Mucosa of rectum (tissue), 2 donors: ENCODE results near the gene KPNA6.
A peak's percentile ranks its signal among the peaks of the same experiment; 100 is the strongest.

Source experiments
- H3K27ac ChIP-seq, 2 donors: one replicate each; pipeline ENCODE4 v1.7.0; 2013; ENCODE audit warnings: inconsistent platforms in 2 of 2, low read depth in 2 of 2, low read length in 2 of 2
- H3K27me3 ChIP-seq, 2 donors: one replicate each; pipeline ENCODE4 v1.7.0; 2013; ENCODE audit warnings: low read length in 2 of 2; ENCODE audit not compliant: control insufficient read depth in 2 of 2, insufficient read depth in 2 of 2
- H3K36me3 ChIP-seq, 2 donors: one replicate each; pipeline ENCODE4 v1.7.0; 2013; ENCODE audit warnings: low read length in 2 of 2; ENCODE audit not compliant: control insufficient read depth in 2 of 2, insufficient read depth in 2 of 2
- H3K4me1 ChIP-seq, 2 donors: one replicate each; pipeline ENCODE4 v1.7.0; 2013; ENCODE audit warnings: low read length in 2 of 2, mild to moderate bottlenecking in 1 of 2; ENCODE audit not compliant: control insufficient read depth in 2 of 2, insufficient read depth in 2 of 2
- H3K4me3 ChIP-seq, 2 donors: one replicate each; pipeline ENCODE4 v1.7.0; 2013; ENCODE audit warnings: low read length in 2 of 2
- H3K9ac ChIP-seq, 2 donors: one replicate each; pipeline ENCODE4 v1.7.0; 2013; ENCODE audit warnings: low read length in 2 of 2, low read depth in 1 of 2, mild to moderate bottlenecking in 1 of 2
- H3K9me3 ChIP-seq, 2 donors: one replicate each; pipeline ENCODE4 v1.7.0; 2013; ENCODE audit warnings: low read length in 2 of 2; ENCODE audit not compliant: control insufficient read depth in 2 of 2
- donor health status: healthy.
- donor health status: Normal muscosa, but diverticular disease.

The KPNA6 gene

DNA sequence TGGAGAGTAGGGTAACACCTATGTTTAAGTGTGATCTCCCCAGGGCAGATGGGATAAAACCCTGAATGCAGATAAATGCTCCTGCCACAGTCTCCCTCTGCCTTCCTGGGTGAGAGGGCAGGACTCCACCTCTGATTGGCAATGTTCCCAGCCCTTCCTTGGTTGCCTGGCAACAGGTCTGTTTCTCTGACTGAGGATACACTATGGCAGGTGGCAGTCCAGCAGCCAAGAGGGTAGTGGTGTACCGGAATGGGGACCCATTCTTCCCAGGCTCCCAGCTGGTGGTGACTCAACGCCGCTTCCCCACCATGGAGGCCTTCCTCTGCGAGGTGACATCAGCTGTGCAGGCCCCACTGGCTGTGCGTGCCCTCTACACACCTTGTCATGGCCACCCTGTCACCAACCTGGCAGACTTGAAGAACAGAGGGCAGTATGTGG, 101.1 kb downstream of the KPNA6 start, which contains the start of gene DCDC2B:
Gene DCDC2B, plus strand, starts transcription at position 199 of the 438 bp plus-strand sequence. Its CDS starts 5 bp downstream, at position 204.
- Histone ChIP-seq H3K27ac (peak within 1 kb of the TSS; percentile 62 to 85), H3K9me3 (no peaks in the 10 kb centered on the region), H3K27me3 (no peaks in the 10 kb centered on the region), H3K36me3 (peaks cover 0 to 3% of the 10 kb centered on the region in 2 donors), H3K4me1 (peaks cover 23 to 26% of the 10 kb centered on the region in 2 donors), H3K9ac (peak within 1 kb of the TSS; percentile 24 to 34), H3K4me3 (no peak within 1 kb of the TSS)

- peak overlapping the region; percentile 13 to 14 for H3K4me3 ChIP-seq
- no peaks in the 10 kb centered on the region for H3K27me3 ChIP-seq
- H3K27ac ChIP-seq = peak overlapping the region; percentile 93 to 95
- peaks cover 22 to 35% of the 10 kb centered on the region in 2 donors for H3K4me1 ChIP-seq
- peaks cover 21 to 22% of the 10 kb centered on the region in 2 donors for H3K36me3 ChIP-seq
- H3K9me3 ChIP-seq = no peaks in the 10 kb centered on the region
- H3K9ac ChIP-seq = peak overlapping the region; percentile 49 to 72
Measured at GRCh38 chr1:32215629-32216480, 108.0 kb downstream of the KPNA6 start.

- Histone ChIP-seq H3K36me3 (peaks cover 21 to 22% of the 10 kb centered on the region in 2 donors), H3K9me3 (no peaks in the 10 kb centered on the region), H3K9ac (peak overlapping the region in 1 of 2 donors; percentile 72), H3K27me3 (no peaks in the 10 kb centered on the region), H3K4me3 (peak overlapping the region in 1 of 2 donors; percentile 2), H3K4me1 (peaks cover 27 to 42% of the 10 kb centered on the region in 2 donors), H3K27ac (peak overlapping the region; percentile 93 to 95)
Measured at GRCh38 chr1:32216566-32216965, 108.7 kb downstream of the KPNA6 start.

DNA sequence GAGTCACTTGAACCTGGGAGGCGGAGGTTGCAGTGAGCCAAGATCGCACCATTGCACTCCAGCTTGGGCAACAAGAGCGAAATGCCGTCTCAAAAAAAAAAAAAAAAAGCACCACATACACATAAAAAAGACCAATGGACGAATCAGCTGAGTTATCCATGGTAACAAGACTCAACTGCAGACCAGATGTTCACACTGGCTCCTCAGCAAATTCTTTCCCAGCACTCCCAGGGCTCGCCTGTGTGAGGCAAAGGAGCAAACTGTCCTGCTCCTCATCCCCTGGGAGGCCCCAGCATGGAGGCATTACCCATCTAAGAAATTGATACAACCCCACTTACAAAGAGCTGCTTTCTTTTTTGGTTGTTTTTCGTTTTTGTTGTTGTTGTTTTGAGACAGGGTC, 111.2 kb downstream of the KPNA6 start:
- Histone ChIP-seq H3K4me1 (peaks cover 40 to 50% of the 10 kb centered on the region in 2 donors), H3K27me3 (no peaks in the 10 kb centered on the region), H3K4me3 (no peak overlapping the region), H3K9ac (no peak overlapping the region), H3K27ac (no peak overlapping the region), H3K9me3 (no peaks in the 10 kb centered on the region), H3K36me3 (peaks cover 21 to 26% of the 10 kb centered on the region in 2 donors)

DNA sequence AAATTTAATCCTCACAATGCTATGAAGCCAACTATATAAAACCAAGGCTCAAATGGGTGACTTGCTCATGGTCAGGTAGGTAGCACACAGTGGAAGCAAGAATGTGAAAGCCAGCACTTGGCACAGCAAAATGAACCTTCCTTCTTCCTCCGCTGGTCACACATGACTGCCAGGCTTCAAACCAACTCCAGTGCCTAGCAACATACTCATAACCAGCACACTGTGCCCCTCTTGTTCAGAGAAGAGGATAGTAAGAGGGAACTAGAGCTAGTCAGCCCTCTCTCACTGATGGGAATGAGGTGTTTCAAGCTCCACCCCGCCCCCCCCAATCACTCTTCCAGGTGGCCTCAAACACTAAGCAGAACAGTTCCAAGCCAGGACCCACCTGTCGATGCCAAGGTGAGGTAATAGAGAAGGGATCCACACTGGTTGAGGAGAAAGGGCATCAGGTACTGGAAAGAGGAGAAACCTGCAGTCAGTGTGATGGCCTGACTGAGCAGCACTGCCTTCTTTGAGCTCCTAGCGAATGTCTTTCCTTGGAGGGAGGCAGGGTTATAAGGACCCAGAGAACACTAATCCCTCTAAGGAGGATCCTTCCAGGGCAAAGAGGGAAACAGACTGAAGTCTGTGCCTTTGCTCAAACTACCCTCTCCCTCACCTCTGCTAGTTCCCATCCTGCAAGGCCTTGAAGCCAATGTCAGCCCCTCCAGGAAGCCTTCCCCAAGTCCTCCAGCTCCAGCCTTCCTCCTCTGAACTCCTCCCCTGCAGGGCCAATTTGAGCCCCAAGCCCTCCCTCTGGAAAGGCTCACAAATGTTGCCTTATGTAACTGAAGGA, 113.1 kb downstream of the KPNA6 start:
- Histone ChIP-seq H3K36me3 (peaks cover 23 to 28% of the 10 kb centered on the region in 2 donors), H3K9ac (peak overlapping the region; percentile 74 to 98), H3K27me3 (no peaks in the 10 kb centered on the region), H3K4me3 (peak overlapping the region; percentile 95 to 96), H3K9me3 (no peaks in the 10 kb centered on the region), H3K4me1 (peaks cover 29 to 36% of the 10 kb centered on the region in 2 donors), H3K27ac (peak overlapping the region in 1 of 2 donors; percentile 85)

DNA sequence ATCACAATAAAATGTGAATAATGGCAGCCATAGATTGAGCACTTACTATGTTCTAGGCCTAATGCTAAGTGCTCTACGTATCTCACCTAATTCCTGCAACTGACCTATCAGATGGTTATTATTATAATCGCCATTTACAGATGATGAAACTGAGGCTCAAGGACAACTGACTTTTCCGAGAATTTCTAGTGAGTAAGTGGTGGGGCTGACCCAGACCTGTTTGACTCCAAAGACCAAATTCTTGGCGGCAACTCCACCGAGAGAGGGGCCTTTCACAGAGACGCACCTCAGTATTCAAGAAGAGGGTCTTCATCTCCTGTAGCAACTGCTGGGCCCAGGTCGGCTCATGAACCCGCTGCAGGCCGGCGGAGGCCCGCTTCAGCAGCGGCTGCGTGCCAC, 113.7 kb downstream of the KPNA6 start:
- Histone ChIP-seq H3K9me3 (no peaks in the 10 kb centered on the region), H3K27me3 (no peaks in the 10 kb centered on the region), H3K9ac (peak overlapping the region; percentile 74 to 98), H3K4me1 (peaks cover 23 to 30% of the 10 kb centered on the region in 2 donors), H3K4me3 (peak overlapping the region; percentile 95 to 96), H3K36me3 (peaks cover 24 to 30% of the 10 kb centered on the region in 2 donors), H3K27ac (peak overlapping the region in 1 of 2 donors; percentile 85)

- Histone ChIP-seq H3K9ac (peak within 1 kb of the TSS; percentile 97 to 98), H3K36me3 (peaks cover 18 to 25% of the 10 kb centered on the region in 2 donors), H3K27me3 (no peaks in the 10 kb centered on the region), H3K9me3 (no peaks in the 10 kb centered on the region), H3K4me1 (peaks cover 18 to 24% of the 10 kb centered on the region in 2 donors), H3K27ac (peak within 1 kb of the TSS; percentile 84 to 85), H3K4me3 (peak within 1 kb of the TSS; percentile 95 to 96)
Measured at GRCh38 chr1:32221980-32222755, 114.3 kb downstream of the KPNA6 start, which contains the start of the genes EIF3I and TMEM234. Gene EIF3I, plus strand, starts transcription at chr1:32222407. Its CDS starts 35 bp downstream, at chr1:32222442. Gene TMEM234, minus strand, starts transcription at chr1:32222353. Its CDS starts 31 bp downstream, at chr1:32222322.

DNA sequence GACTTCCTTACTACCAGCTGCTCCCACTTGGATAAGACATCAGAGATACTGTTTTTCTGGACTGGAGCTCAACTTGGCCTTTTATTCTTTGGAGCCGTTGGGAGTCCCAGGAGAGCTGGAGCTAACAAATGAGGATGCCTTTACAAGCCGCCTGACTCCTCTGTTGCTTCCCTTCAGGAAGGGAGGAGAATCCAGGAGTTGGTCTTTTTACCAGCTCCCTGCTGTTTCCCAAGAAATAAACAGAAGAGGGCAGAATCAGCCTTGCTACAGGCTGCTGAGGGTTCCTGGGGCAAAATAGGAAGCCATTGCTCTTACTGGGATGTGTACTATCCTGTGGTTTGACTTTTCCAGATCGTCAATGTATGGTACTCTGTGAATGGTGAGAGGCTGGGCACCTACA, 115.8 kb downstream of the KPNA6 start:
- Histone ChIP-seq H3K4me3 (peak overlapping the region in 1 of 2 donors; percentile 26), H3K27me3 (no peaks in the 10 kb centered on the region), H3K36me3 (peaks cover 29 to 36% of the 10 kb centered on the region in 2 donors), H3K4me1 (peaks cover 18% of the 10 kb centered on the region in 2 donors), H3K9me3 (no peaks in the 10 kb centered on the region), H3K9ac (peak overlapping the region in 1 of 2 donors; percentile 54), H3K27ac (no peak overlapping the region)

DNA sequence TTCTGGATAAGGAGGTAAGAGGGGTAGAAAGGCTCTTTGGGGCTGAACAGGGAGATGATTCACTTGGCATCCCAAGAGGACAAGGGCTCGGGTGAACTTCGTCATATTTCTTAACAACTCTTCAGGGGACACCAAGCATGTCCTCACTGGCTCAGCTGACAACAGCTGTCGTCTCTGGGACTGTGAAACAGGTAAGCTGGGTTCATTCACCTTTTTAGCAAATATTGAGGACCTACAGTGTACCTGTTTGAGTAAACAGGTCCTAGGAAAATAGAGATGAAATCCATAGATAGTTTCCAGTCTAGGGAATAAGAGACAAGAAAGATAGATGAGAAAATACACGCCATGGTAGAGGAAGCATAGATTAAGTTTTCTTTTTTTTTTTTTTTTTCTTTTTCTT, 116.4 kb downstream of the KPNA6 start:
- Histone ChIP-seq H3K27ac (no peak overlapping the region), H3K4me3 (no peak overlapping the region), H3K27me3 (no peaks in the 10 kb centered on the region), H3K4me1 (peaks cover 18% of the 10 kb centered on the region in 2 donors), H3K9me3 (no peaks in the 10 kb centered on the region), H3K36me3 (peaks cover 34 to 41% of the 10 kb centered on the region in 2 donors), H3K9ac (no peak overlapping the region)
